Measurements from ENCODE around the gene RRBP1.

RRBP1 gene

DNA sequence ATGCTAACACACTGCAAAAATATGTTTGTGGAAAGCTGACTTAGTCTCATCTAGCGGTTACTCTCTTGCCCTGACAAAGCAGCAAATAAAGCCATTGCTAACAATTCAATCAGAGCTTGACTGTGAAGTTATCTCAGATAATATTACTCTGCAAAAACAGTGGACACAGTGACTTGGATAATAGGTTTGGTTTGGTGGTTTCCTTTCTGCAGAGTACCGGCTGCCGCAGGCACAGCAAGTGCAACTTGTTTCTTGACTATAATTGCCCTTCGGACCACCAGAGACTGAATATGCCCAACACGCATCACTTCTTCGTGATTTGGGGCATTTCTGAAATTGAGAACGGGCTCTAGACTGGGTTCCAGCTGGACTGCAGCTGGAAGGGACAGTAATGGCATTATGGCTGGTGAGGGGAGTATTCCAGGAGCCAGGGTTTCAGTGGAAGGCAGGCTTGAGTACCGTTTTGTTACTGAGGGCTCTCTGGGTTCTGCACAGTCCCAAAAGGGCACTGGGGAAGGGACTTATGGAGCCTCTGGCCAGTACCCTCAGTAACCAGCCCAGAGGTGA lies 72.1 kb downstream of the RRBP1 start:
- DNase-seq (ENCODE audit: low read depth) = no peak

DNA sequence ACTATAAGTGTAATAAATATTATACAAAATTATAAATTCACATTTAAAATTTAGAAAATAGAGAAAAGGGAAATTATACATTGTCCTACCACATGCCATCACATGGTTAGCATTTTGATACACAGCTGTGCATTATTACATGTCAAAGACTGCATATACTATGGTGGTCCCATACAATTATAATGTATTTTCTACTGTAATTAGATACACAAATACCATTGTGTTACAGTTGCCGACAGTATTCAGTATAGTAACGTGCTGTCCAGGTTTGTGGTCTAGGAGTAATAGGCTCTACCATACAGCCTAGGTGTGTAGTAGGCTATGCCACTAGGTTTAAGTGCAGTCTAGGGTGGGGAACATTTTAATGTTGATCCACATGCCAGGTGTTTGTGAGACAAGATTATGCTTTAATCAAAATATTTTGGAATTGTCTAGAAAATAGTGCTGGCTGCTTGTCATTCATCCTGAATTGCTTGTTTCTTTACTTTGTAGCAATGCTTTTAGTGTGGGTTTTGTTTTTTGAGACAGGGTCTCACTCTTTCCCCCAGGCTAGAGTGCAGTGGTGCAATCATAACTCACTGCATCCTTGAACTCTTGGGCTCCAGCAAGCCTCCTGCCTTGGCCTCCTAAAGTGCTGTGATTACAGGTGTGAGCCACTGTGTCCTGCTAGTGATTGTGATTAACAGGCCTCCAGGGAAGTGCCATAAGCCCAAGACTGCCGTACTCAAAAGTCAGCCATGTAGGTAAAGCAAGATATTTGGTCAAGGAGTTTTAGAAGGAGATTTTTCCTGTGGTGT lies 73.1 kb downstream of the RRBP1 start:
- no peak for DNase-seq (ENCODE audit: low read depth)

DNA sequence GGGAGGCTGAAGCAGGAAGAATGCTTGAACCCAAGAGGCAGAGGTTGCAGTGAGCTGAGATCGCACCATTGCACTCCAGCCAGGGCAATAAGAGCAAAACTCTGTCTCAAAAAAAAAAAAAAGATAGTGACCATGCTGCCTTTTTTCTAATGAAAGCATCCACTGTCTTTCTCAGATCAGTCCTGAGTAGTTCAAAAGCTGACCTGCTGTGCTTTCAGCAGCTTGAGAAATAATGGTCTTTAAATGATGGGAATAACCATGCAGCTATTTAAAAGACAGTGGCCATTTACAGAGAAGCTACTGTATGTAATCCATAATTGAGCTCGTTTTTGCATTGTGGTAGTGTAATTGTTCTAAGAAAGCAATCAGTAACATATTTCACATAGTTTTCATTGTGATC lies 76.0 kb downstream of the RRBP1 start:
- DNase-seq (ENCODE audit: low read depth) = no peak

DNA sequence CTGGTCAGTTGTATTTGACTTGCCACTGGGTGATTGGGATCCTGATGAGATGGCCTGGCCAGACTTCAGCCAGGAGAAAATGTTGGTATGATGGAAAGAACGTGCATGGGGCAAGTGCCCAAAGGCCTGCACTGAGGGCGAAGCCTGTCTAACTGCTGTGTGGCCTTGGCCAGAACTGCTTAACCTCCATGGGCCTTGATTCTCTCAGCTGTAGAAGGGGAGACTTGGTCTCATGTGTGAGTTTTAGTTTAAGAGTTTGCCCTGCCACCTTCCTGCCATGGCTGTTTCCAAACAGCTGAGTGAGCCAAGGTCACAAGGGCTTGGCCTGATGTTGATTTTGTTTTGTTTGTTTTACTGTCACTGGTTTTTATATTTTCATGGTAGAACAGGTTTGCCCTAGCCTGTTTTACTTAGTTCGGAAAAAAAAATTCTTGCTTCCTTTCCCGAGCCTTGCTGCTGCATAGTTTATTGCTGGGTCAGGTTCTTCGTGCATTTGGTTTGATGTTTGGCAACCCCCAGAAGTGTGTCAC lies 76.8 kb downstream of the RRBP1 start:
- no peak for DNase-seq (ENCODE audit: low read depth)

DNA sequence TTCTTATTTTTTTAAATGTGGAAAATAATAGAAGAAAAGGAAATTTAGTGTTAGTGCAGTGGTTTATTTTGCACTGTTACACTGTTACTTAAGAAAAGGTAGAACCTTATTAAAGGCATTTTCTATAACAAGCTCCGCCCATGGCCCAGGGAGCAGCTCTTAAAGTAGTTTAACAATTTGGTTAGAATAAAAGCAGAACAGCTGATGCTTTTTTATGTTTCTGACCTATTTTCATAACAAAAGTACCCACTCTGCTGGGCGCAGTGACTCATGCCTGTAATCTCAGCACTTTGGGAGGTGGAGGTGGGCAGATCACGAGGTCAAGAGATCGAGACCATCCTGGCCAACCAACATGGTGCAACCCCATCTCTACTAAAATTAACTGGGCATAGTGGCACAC lies 79.5 kb downstream of the RRBP1 start:
- no peak for DNase-seq (ENCODE audit: low read depth)

DNA sequence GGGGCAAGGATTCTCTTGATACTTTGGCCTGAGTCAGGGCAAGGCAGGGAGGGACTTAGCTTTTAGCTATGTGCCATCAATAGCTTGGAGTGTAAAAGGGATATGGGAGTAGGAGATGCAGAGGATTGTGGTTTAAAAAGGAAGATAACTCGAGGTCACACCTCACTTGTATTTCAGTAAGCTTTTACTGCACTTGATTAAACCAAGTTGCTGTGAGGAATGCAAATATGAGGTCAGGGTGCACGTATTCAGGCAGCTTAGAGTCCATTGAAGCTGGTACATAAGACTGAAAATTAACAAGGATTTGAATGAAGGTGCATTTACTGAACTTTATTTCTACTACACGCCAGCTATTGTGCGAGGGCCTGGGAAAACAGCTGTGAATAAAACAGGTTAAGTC lies 80.1 kb downstream of the RRBP1 start:
- DNase-seq (ENCODE audit: low read depth) = no peak

DNA sequence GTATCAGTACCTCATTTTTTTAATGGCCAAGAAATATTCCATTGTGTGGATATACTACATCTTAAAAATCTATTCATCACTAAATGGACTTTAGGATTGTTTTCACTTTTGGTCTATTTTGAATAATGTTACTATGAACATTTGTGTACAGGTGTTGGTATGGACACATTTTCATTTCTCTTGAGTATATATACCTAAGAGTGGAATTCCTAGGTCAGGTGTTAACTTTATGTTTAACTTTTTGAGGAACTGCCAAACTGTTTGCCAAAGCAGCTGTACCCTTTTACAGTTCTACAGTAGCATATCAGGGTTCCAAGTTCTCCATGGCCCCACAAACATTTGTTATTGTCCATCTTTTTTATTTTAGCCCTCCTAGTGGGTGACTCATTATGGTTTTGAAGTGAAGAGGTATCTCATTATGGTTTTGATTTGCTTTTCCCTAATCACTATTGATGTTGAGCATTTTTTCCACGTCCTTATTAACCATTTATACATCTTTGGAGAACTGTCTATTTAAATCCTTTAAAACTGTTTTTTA lies 84.0 kb downstream of the RRBP1 start:
- no peak for DNase-seq (ENCODE audit: low read depth)

DNA sequence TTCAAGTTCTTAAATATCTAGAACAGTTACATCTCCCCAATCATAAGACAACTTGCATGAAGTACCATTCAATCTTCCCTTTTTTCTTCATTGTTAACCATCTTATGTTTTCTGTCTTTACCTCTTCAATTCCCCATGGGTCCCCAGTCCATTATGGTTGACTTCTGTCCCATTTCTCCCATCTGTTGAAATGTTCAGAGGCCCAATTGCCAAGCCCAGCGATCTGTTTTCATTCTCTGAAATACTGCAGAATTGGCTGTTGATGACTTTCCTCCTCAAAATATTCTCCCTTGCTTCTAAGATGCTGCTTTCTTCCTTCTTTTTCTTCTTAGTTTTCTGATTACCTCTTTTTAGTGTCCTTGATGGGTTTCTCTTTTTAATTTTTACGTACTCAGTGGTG lies 86.2 kb downstream of the RRBP1 start:
- no peak for DNase-seq (ENCODE audit: low read depth)

DNA sequence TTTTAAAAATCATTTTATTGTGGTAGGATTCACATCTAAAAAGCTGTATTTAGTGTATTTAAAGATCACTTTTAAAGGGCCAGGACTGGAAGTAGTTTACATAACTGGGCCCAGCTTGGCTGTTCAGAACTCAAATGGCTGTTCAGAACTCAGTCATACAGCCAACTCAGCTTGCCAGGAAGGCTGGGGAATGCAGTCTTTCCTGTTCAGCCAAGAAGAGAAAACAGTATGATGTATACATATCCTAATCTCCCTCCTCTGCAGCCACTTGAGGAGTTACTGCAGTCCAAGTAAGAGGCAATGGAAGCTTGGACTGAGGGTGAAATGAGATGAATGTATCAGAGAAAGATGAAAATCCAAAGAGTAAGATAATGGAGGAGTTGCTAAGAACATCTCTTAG lies 87.6 kb downstream of the RRBP1 start:
- peak; percentile 64 for DNase-seq (ENCODE audit: low read depth)

DNA sequence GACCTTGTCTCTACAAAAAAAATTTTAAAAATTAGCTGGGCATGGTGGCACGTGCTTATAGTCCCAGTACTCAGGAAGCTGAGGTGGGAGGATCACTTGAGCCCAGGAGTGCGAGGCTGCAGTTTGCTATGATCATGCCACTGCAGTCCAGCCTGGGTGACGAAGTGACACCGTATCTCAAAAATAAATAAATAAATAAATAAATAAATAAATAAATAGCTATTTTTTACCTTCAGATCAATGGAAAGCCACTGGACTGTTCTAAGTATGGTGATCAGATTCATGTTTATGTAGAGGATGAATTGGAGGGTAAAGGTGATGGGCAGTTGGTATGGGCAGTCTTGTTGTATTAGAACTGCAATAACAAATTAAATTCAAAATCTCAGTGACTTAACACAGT lies 88.1 kb downstream of the RRBP1 start:
- DNase-seq (ENCODE audit: low read depth) = no peak

DNA sequence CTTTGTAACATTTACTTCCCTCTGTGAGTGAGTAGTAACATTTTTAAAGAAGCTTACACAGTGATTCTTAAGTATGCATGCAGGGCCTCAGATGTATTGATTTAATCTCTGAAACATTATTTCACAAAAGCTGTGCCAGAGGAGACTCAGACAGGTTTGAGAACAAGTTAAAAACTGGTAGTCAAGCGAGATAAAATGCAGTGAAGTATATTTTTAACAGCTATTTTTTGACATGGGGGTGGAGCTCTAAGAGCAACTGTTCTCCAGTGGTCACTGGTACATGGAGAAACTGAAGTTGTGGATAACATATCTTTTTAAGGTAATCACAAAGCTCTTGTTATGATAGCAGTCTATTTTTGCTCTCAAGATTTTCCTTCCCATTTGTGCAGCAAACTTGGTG lies 91.8 kb downstream of the RRBP1 start:
- peak; percentile 25 for DNase-seq (ENCODE audit: low read depth)

DNA sequence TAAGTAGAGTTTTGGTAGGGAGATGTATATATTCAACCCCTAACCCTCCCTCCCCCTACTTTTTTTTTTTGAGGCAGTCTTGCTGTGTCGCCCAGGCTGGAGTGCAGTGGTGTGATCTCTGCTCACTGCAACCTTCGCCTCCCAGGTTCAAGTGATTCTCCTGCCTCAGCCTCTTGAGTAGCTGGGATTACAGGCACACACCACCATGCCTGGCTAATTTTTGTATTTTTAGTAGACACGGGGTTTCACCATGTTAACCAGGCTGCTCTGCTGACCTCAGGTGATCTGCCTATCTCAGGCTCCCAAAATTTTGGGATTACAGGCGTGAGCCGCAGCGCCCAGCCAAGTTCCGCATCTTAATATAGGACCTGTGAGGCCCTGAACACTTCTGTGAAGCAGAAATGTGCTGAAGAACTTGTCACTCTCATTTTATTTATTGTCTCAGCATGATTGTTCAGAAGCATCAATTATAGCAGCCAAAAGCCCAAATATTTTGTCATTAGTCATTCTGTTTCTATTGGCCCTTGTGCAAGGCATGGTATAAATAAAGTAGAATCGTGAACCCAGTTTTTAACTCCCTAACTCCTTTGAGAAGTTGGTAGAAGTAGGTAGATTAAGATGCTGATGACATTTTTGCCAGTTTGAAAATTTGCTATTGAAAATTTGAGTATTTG lies 92.7 kb downstream of the RRBP1 start:
- peak; percentile 62 for DNase-seq (ENCODE audit: low read depth)

DNA sequence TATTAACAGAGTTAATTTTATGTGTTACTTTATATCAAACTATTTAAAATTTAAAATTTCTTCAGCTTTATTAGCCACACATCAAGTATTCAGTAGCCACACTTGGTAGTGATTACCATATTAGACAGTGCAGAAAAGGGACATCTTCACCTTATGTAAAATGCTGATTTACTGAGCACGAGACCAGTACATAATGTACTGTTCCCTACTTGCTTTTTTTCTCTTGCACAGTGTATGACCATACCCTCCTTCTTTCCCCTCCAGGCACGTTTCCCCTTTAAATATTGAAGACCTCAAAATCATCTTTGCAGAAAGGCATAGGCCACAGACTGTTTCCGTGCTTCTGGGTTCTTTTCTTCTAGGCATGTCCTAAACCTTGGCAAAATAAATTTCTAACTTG lies 94.2 kb downstream of the RRBP1 start:
- no peak for DNase-seq (ENCODE audit: low read depth)

DNA sequence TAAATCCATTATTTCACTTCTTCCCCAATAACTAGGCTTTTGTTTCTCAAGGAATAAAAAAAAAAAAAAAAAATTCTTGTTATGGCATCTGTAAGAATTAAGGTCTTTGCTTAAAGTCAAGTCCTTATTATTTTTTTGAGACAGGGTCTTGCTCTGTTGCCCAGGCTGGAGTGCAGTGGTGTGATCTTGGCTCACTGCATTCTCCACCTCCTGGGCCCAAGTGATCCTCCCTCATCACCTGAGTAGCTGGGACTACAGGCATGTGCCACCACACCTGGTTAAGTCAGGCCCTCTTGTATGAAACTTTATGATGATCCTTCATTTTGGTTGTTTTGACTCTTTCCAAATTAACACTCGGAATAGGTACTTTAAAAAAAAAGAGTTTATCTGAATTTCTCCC lies 94.9 kb downstream of the RRBP1 start:
- DNase-seq (ENCODE audit: low read depth) = no peak

DNA sequence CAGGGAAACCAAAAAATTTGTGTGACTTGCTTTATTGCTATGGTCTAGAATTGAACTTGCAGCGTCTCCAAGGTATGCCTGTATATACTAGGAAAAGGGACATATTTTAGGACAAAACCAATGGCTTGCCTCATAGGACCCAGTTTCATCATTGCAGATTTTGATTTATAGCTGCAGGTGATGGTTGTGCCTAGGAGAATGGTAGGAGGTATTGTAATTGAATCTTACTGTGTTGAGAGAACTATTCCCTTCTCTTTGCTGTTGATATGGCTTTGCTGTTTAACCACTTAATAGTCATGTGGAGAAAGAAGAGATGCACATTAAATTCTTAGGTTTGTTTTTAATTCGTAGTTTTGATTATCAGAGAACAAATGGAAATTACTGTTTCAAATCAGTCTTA lies 95.8 kb downstream of the RRBP1 start:
- DNase-seq (ENCODE audit: low read depth) = no peak

DNA sequence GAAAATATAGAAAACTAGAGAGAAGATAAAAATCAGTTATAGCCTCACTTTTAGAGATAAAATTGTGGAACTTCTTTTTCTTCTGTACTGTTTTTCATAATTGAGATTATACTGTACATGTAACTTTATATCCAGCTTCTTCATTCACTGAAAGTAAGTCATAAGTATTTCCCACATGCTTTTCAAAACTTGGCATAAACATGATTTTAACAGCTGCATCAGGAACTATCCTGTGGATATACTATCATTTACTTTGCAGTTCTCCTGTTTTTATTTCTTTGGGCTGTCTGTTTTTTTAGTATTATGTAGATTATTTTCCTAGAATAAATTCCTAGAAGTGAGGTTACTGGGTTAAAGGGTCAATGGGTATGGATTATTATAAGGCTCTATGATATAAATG lies 97.4 kb downstream of the RRBP1 start:
- DNase-seq (ENCODE audit: low read depth) = no peak

DNA sequence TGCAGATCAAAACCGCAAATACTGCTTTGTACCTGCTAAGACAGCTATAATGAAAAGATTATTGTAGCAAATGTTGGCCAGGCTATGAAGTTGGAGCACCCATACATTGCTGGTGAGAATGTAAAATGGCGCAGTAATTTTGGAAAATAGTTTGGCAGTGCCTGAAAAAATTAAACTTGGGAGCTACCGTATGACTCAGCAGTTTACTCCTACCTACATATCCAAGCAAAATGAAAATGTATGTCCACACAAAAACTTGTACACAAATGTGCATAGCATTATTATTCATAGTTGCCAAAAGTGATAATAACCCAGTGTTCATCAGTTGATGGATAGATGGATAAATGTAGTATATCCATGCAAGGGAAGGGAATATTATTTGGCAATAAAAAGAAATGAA lies 98.9 kb downstream of the RRBP1 start:
- DNase-seq (ENCODE audit: low read depth) = no peak

DNA sequence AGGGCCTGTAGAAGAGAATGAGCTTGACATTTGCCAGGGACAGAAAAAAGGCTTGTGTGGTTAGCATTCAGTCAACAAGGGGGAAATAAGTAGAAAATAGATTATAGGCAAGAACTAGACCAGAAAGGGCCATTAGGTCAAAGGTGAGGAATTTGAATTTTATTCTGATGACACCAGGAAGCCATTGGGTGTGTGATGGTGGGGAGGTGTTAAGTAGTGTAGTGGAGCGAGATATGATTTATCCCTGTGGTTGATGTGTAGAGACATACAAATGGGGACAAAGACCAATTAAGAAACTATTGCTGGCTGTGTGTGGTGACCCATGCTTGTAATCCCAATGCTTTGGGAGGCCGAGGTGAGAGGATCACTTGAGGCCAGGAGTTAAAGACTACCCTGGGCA lies 101.1 kb downstream of the RRBP1 start:
- no peak for DNase-seq (ENCODE audit: low read depth)

DNA sequence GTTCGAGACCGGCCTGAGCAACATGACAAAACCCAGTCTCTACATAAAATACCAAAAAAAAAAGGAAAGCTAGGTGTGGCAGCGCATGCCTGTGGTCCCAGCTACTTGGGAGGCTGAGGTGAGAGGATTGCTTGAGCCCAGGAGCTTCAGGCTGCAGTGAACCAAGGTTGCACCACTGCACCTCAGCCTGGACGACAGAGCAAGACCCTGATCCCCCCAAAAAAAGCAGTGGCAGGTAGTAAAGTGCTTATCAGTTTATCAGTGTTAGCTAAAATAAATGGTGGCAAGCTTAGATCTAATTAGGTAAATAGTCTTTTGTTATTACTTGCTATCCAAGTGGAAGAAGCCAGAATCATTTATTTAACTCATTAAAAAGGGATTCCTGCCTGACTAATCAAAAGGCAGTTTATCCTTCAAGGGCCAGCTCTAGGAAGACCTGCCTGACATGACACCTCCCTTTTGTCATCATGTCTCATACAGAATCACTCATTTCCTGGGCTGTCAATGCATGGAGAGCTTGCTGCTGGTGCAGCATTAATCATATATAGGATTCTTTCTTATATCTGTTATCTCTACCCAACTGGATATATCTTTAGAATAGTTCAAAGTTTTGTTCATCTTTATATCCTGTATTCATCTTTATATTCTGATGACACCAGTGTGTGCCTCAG lies 102.5 kb downstream of the RRBP1 start:
- DNase-seq (ENCODE audit: low read depth) = no peak

DNA sequence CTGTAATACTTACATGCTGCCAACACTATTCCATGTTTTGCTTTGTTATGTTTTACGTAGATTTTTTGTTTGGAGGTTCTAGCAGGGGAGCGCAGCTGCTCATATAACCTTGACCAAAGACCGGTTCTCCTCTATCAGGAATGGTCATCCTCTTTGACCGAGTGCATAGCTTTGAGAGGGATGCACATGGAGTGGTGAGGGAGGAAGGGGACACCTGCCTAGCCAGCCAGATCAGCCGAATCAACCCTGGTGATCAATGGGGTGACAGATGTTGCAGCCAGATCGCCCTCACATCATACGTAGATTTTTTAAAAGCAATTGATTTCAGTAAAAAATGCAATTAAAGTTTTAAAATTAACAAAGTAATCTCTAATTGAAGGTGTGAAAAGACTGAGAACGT lies 105.8 kb downstream of the RRBP1 start:
- no peak for DNase-seq (ENCODE audit: low read depth)

DNA sequence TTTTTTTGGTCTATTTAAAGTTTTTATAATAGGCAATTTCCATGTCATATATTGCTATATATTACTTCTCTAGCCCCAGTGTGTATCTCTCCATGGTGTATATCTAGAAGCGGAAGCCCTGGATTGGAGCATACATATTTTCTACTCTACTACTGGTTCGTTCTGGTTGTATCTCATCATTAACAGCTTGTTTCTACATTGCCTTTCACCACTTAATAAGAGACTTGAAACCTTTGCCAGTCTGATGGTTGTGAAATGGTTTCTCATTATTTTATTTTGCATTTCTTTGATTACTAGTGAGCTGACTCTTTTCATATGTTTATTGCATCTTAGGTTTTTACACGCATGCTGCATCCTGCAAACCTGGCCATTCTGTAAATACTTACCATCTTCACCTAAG lies 108.6 kb downstream of the RRBP1 start:
- DNase-seq (ENCODE audit: low read depth) = no peak

DNA sequence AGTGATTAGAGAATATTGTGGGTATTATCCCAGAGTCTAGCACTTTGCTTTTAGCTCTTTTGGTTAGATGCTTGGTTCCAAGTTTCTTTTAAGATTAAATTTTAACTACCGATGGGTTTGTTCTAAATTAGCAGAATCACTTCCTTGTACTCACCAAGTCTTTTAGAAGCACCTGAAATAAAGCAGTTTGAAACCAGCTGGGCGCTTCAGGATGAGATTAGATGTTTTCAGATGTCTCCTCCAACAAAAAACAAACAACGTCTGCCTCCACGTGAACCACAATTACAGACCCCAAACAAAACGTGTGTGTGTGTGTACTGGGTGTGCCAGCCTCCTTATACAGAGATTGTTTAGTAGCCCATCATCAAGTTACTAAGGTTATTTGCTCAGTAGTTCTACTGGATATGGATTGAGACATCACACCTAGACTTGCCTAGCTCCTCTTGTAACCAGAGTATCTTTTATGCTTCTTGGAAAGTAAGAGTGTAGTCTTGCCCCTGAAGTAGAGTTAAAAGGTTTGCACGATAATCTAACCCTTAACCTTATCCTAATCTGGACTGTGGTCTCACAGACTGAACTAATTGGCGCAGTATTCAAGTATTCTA lies 109.9 kb downstream of the RRBP1 start:
- no peak for DNase-seq (ENCODE audit: low read depth)

Measured in EH (cell line).